Loucy (cell line): Measurements from ENCODE around the gene SLC25A33.

Source experiments
- H2AFZ ChIP-seq: fragments of 200-600 bp; sonication (generic); 2 replicates; pipeline ENCODE4 v1.6.0; 2016; ENCODE audit warnings: antibody characterized with exemption, mild to moderate bottlenecking, low read length, moderate library complexity
- H3F3A ChIP-seq: fragments of 200-600 bp; 2 replicates; pipeline ENCODE4 v1.6.0; 2016; ENCODE audit warnings: antibody characterized with exemption, low read depth, mild to moderate bottlenecking
- H3K27me3 ChIP-seq: fragments of 200-600 bp; sonication (generic); 2 replicates; pipeline ENCODE4 v1.6.1; 2014; ENCODE audit warnings: low read length, mild to moderate bottlenecking; ENCODE audit not compliant: insufficient read depth, poor library complexity, severe bottlenecking
- H3K36me3 ChIP-seq: fragments of 200-600 bp; sonication (generic); 2 replicates; pipeline ENCODE4 v1.6.1; 2016; ENCODE audit warnings: low read length; ENCODE audit not compliant: insufficient read depth
- H3K4me1 ChIP-seq: fragments of 200-600 bp; sonication (generic); 2 replicates; pipeline ENCODE4 v1.5.1; 2014; ENCODE audit warnings: low read length, mild to moderate bottlenecking; ENCODE audit not compliant: insufficient read depth, poor library complexity, severe bottlenecking
- H3K4me2 ChIP-seq: fragments of 200-600 bp; sonication (generic); 2 replicates; pipeline ENCODE4 v1.6.0; 2014; ENCODE audit warnings: antibody characterized with exemption, low read length, low read depth, mild to moderate bottlenecking; ENCODE audit not compliant: poor library complexity, severe bottlenecking
- H3K4me3 ChIP-seq: fragments of 200-600 bp; sonication (generic); 2 replicates; pipeline ENCODE4 v1.5.1; 2014; ENCODE audit warnings: low read length, mild to moderate bottlenecking, mixed read lengths; ENCODE audit not compliant: poor library complexity, severe bottlenecking
- H3K79me2 ChIP-seq: fragments of 200-600 bp; sonication (generic); 2 replicates; pipeline ENCODE4 v1.6.1; 2014; ENCODE audit warnings: low read length; ENCODE audit not compliant: insufficient read depth
- H3K9ac ChIP-seq: fragments of 200-600 bp; sonication (generic); 2 replicates; pipeline ENCODE4 v1.6.0; 2014; ENCODE audit warnings: mild to moderate bottlenecking, low read depth, low read length, moderate library complexity; ENCODE audit not compliant: poor library complexity, severe bottlenecking
- H3K9me2 ChIP-seq: fragments of 200-600 bp; sonication (generic); replicated peaks from 2 replicates; pipeline ENCODE4 v1.6.1; 2016; ENCODE audit warnings: low read depth, low read length, mixed read lengths
- H3K9me3 ChIP-seq: fragments of 200-600 bp; sonication (generic); 2 replicates; pipeline ENCODE4 v1.6.1; 2014; ENCODE audit warnings: mild to moderate bottlenecking, antibody characterized with exemption, low read length, low read depth; ENCODE audit not compliant: insufficient read depth
- H4K20me1 ChIP-seq: fragments of 200-600 bp; sonication (generic); 2 replicates; pipeline ENCODE4 v1.6.0; 2014; ENCODE audit warnings: antibody characterized with exemption, low read length, mild to moderate bottlenecking; ENCODE audit not compliant: insufficient read depth, poor library complexity, severe bottlenecking
- EZH2phosphoT487 ChIP-seq: fragments of 200-600 bp; IDR thresholded peaks from 2 replicates; pipeline ENCODE4 v1.6.1; 2018; ENCODE audit warnings: antibody characterized with exemption, mild to moderate bottlenecking, moderate library complexity, borderline replicate concordance
- TF ChIP-seq, protein P1 (sequence below): fragments of 200-600 bp; sonication (generic); conservative IDR thresholded peaks from 2 replicates; pipeline ENCODE4 v1.5.1; 2014; ENCODE audit warnings: mild to moderate bottlenecking, antibody characterized with exemption, low read length

SLC25A33 gene

GRCh38 chr1:9629445-9630201 is 90.4 kb downstream of the SLC25A33 start:
- H3K27me3 ChIP-seq, result no peaks in the 10 kb centered on the region
- H3K9me2 ChIP-seq, result no peaks in the 10 kb centered on the region
- H3K4me1 ChIP-seq, result peaks cover 4% of the 10 kb centered on the region
- H2AFZ ChIP-seq, result no peak overlapping the region
- H3K4me2 ChIP-seq, result no peak overlapping the region
- H3K36me3 ChIP-seq, result no peaks in the 10 kb centered on the region
- no peaks in the 10 kb centered on the region for H3F3A ChIP-seq
- TF ChIP-seq, protein P1, sequence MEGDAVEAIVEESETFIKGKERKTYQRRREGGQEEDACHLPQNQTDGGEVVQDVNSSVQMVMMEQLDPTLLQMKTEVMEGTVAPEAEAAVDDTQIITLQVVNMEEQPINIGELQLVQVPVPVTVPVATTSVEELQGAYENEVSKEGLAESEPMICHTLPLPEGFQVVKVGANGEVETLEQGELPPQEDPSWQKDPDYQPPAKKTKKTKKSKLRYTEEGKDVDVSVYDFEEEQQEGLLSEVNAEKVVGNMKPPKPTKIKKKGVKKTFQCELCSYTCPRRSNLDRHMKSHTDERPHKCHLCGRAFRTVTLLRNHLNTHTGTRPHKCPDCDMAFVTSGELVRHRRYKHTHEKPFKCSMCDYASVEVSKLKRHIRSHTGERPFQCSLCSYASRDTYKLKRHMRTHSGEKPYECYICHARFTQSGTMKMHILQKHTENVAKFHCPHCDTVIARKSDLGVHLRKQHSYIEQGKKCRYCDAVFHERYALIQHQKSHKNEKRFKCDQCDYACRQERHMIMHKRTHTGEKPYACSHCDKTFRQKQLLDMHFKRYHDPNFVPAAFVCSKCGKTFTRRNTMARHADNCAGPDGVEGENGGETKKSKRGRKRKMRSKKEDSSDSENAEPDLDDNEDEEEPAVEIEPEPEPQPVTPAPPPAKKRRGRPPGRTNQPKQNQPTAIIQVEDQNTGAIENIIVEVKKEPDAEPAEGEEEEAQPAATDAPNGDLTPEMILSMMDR, result no peak
- TF ChIP-seq EZH2phosphoT487, result no peak
- no peak overlapping the region for H3K9ac ChIP-seq
- H4K20me1 ChIP-seq, result no peaks in the 10 kb centered on the region
- no peak overlapping the region for H3K4me3 ChIP-seq
- no peaks in the 10 kb centered on the region for H3K9me3 ChIP-seq
- H3K79me2 ChIP-seq, result no peaks in the 10 kb centered on the region

DNA sequence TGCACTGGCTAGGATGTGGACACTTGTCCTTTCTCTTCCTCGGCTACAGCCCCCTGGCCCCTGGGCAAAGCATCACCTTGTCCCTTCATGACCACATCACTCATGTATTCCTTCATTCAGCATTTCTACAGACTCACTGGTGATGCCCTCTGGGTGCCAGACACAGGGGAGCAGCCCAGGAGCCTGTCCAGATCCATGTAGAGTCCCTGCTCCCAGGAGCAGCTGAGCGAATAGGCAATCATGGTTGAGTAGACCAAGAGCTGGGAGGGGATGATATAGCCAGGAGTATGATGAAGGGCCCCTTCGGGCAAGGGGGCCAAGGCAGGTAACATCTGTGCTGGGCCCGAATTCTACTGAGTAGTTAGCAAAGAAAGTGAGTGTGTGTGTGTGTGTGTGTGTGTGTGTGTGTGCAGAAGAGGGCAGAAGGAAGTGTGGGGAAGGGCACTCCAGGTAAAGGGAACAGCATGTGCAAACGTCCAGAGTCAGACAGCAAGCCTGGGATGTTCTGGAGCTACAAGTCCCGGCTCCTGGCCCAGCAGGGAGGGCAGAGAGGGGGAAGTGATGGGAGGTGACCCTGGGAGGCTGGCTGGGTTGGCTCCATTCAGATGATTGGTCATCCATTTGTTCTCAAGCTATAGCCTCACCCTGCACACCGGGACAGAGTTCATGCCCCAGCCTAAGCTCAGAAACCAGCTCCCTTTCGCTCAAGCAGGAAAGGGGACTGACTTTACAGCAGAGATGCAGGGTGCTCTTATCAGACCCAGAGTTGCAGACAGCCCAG is 91.3 kb downstream of the SLC25A33 start:
- Histone ChIP-seq H3K9me3 (no peaks in the 10 kb centered on the region), H3F3A (no peaks in the 10 kb centered on the region), H3K9me2 (no peaks in the 10 kb centered on the region), H3K4me1 (peaks cover 4% of the 10 kb centered on the region), H3K27me3 (no peaks in the 10 kb centered on the region), H3K4me2 (no peak overlapping the region), H3K36me3 (no peaks in the 10 kb centered on the region), H4K20me1 (no peaks in the 10 kb centered on the region), H3K79me2 (no peaks in the 10 kb centered on the region), H2AFZ (no peak overlapping the region), H3K9ac (no peak overlapping the region), H3K4me3 (no peak overlapping the region)
- TF ChIP-seq, protein P1, result no peak
- no peak for TF ChIP-seq EZH2phosphoT487

- Histone ChIP-seq H3K9me3 (no peaks in the 10 kb centered on the region), H3F3A (no peaks in the 10 kb centered on the region), H3K27me3 (no peaks in the 10 kb centered on the region), H3K4me2 (no peak overlapping the region), H3K4me3 (no peak overlapping the region), H3K9me2 (no peaks in the 10 kb centered on the region), H3K79me2 (no peaks in the 10 kb centered on the region), H4K20me1 (no peaks in the 10 kb centered on the region), H3K9ac (no peak overlapping the region), H3K36me3 (no peaks in the 10 kb centered on the region), H3K4me1 (peaks cover 4% of the 10 kb centered on the region), H2AFZ (no peak overlapping the region)
- TF ChIP-seq, protein P1, result no peak
- no peak for TF ChIP-seq EZH2phosphoT487
Observed at GRCh38 chr1:9631613-9632012, 92.3 kb downstream of the SLC25A33 start.
